Liver (tissue), 9 donors: ENCODE measurements around the gene PROX1. TPM values are rescaled to one million over a fixed set of nuclear protein-coding genes. Genes with fewer than 3 reads are reported as not detected.

Experiments
- DNase-seq: peaks from one replicate; pipeline ENCODE4 v3.0.0-alpha.2; 2017; ENCODE audit warnings: low spot score
- H3K27ac ChIP-seq, 2 donors: one replicate each; pipeline ENCODE4 v1.7.0; 2013; ENCODE audit warnings: inconsistent platforms in 2 of 2, low read length in 2 of 2, control low read depth in 1 of 2, low read depth in 1 of 2, mild to moderate bottlenecking in 1 of 2
- H3K27me3 ChIP-seq, 4 donors: one replicate each; pipeline versions ENCODE4 v1.6.1 to v1.7.0; 2013; ENCODE audit warnings: low read length in 3 of 4, inconsistent platforms in 1 of 4, mild to moderate bottlenecking in 1 of 4, moderate library complexity in 1 of 4; ENCODE audit not compliant: control insufficient read depth in 4 of 4, insufficient read depth in 4 of 4
- H3K36me3 ChIP-seq, 4 donors: one replicate each; pipeline versions ENCODE4 v1.6.1 to v1.7.0; 2013; ENCODE audit warnings: low read length in 3 of 4, mild to moderate bottlenecking in 3 of 4, low read depth in 1 of 4, moderate library complexity in 1 of 4; ENCODE audit not compliant: control insufficient read depth in 4 of 4, insufficient read depth in 3 of 4
- H3K4me1 ChIP-seq, 4 donors: one replicate each; pipeline versions ENCODE4 v1.6.1 to v1.7.0; 2013; ENCODE audit warnings: low read length in 3 of 4, mild to moderate bottlenecking in 3 of 4, moderate library complexity in 1 of 4; ENCODE audit not compliant: control insufficient read depth in 4 of 4, insufficient read depth in 4 of 4
- H3K4me3 ChIP-seq, 3 donors: one replicate each; pipeline versions ENCODE4 v1.6.1 to v1.7.0; 2013; ENCODE audit warnings: low read length in 3 of 3, control low read depth in 1 of 3, low read depth in 1 of 3, mild to moderate bottlenecking in 1 of 3
- H3K9ac ChIP-seq, 2 donors: one replicate each; pipeline ENCODE4 v1.7.0; 2013; ENCODE audit warnings: low read length in 2 of 2, mild to moderate bottlenecking in 2 of 2, moderate library complexity in 2 of 2, control low read depth in 1 of 2, low read depth in 1 of 2
- H3K9me3 ChIP-seq, 4 donors: one replicate each; pipeline versions ENCODE4 v1.6.1 to v1.7.0; 2013; ENCODE audit warnings: low read length in 3 of 4; ENCODE audit not compliant: control insufficient read depth in 4 of 4
- CTCF ChIP-seq: fragments of 150-350 bp; IDR thresholded peaks from 2 replicates; pipeline ENCODE4 v1.5.1; 2017; ENCODE audit warnings: improper control_type of control experiment, low read depth, low read length; ENCODE audit not compliant: missing input control
- EGR1 ChIP-seq, 2 donors: IDR thresholded peaks; 2 replicates each; pipeline ENCODE4 v1.6.1; 2016 to 2018; ENCODE audit warnings: antibody characterized with exemption in 2 of 2, low read depth in 2 of 2
- FOXA1 ChIP-seq: IDR thresholded peaks from 2 replicates; pipeline ENCODE4 v1.6.1; 2016; ENCODE audit warnings: antibody characterized with exemption
- FOXA2 ChIP-seq: IDR thresholded peaks from 2 replicates; pipeline ENCODE4 v1.6.1; 2016; ENCODE audit warnings: antibody characterized with exemption
- GABPA ChIP-seq, 2 donors: IDR thresholded peaks in 1 of 2; conservative IDR thresholded peaks in 1 of 2; 2 replicates each; pipeline ENCODE4 v1.6.1; 2016; ENCODE audit warnings: antibody characterized with exemption in 2 of 2, mild to moderate bottlenecking in 1 of 2, moderate library complexity in 1 of 2
- HNF4A ChIP-seq, 2 donors: conservative IDR thresholded peaks; 2 replicates each; pipeline ENCODE4 v1.6.1; 2016; ENCODE audit warnings: antibody characterized with exemption in 2 of 2, mild to moderate bottlenecking in 2 of 2
- HNF4G ChIP-seq: IDR thresholded peaks from 2 replicates; pipeline ENCODE4 v1.6.1; 2016; ENCODE audit warnings: antibody characterized with exemption
- JUND ChIP-seq, 2 donors: IDR thresholded peaks; 2 replicates each; pipeline ENCODE4 v1.6.1; 2016; ENCODE audit warnings: antibody characterized with exemption in 2 of 2
- MAX ChIP-seq: IDR thresholded peaks from 2 replicates; pipeline ENCODE4 v1.6.1; 2016; ENCODE audit warnings: antibody characterized with exemption
- NR2F2 ChIP-seq: IDR thresholded peaks from 2 replicates; pipeline ENCODE4 v1.6.1; 2016; ENCODE audit warnings: antibody characterized with exemption
- RAD21 ChIP-seq, 2 donors: IDR thresholded peaks; 2 replicates each; pipeline ENCODE4 v1.6.1; 2016; ENCODE audit warnings: antibody characterized with exemption in 2 of 2, mild to moderate bottlenecking in 2 of 2
- RXRA ChIP-seq, 2 donors: IDR thresholded peaks; 2 replicates each; pipeline ENCODE4 v1.6.1; 2017 to 2018; ENCODE audit warnings: antibody characterized with exemption in 2 of 2, mild to moderate bottlenecking in 1 of 2
- SP1 ChIP-seq: IDR thresholded peaks from 2 replicates; pipeline ENCODE4 v1.6.1; 2018; ENCODE audit warnings: antibody characterized with exemption, mild to moderate bottlenecking
- TAF1 ChIP-seq: conservative IDR thresholded peaks from 2 replicates; pipeline ENCODE4 v1.6.1; 2016; ENCODE audit warnings: antibody characterized with exemption, mild to moderate bottlenecking
- YY1 ChIP-seq: IDR thresholded peaks from 2 replicates; pipeline ENCODE4 v1.6.1; 2016; ENCODE audit warnings: antibody characterized with exemption, mild to moderate bottlenecking
- WGBS: extraction: QIAGEN DNeasy Blood & Tissue Kit; methylation state at CpG from one replicate; pipeline ENCODE4 v1.1.7; 2013; 5-methylcytosine and 5-hydroxymethylcytosine counted together
- polyA plus RNA-seq, 2 donors: library from polyadenylated mRNA; stranded (reverse) in 1 of 2; unstranded in 1 of 2; fragments of 200-250 nt in 1 of 2; fragments of >200 nt in 1 of 2; fragmentation: Nextera tagmentation in 1 of 2; extraction: Ambion mirVana in 1 of 2; gene quantifications; one replicate each; pipeline versions ENCODE4 v1.2.1 to v1.2.3, GENCODE V29; 2013 to 2015
- total RNA-seq, 2 donors: library from RNA; depleted of rRNA; stranded (reverse); fragments of >200 nt; gene quantifications; one replicate each; pipeline ENCODE4 v1.2.3, GENCODE V29; 2014
- TF ChIP-seq, protein P1 (sequence below): IDR thresholded peaks from 2 replicates; pipeline ENCODE4 v1.6.1; 2016; ENCODE audit warnings: antibody characterized with exemption
- TF ChIP-seq, protein P2 (sequence below): IDR thresholded peaks from 2 replicates; pipeline ENCODE4 v1.6.1; 2016; ENCODE audit warnings: antibody characterized with exemption
- donor health status: healthy.
- donor health status: healthy.
- donor health status: healthy.
- donor health status: healthy.
- donor health status: healthy.

The PROX1 gene
- total and polyA plus RNA-seq, 4 donors, result 18.3 to 101 (median 31.3) TPM

GRCh38 chr1:214009423-214010196 lies 21.8 kb downstream of the PROX1 start:
- Histone ChIP-seq H3K36me3 (peaks cover 2 to 66% (median 57%) of the 10 kb centered on the region in 4 donors), H3K27ac (no peak overlapping the region), H3K9me3 (no peaks in the 10 kb centered on the region), H3K4me3 (no peak overlapping the region), H3K27me3 (no peaks in the 10 kb centered on the region), H3K9ac (no peak overlapping the region), H3K4me1 (peaks cover under 1 to 20% (median 12%) of the 10 kb centered on the region in 4 donors)
- 84% methylated on average over 14 of the region's 14 CpGs for WGBS
- TF ChIP-seq, protein P1, sequence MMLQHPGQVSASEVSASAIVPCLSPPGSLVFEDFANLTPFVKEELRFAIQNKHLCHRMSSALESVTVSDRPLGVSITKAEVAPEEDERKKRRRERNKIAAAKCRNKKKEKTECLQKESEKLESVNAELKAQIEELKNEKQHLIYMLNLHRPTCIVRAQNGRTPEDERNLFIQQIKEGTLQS, result no peak
- TF ChIP-seq FOXA2, result no peak
- no peak for TF ChIP-seq RXRA (IDR thresholded peaks at IDR 0.05)
- no peak for TF ChIP-seq NR2F2
- TF ChIP-seq GABPA (IDR thresholded peaks at IDR 0.05 in 1 of 2, conservative IDR thresholded peaks at IDR 0.05 in 1 of 2), result no peak
- no peak for DNase-seq

- Histone ChIP-seq H3K4me1 (peaks cover 2 to 25% (median 12%) of the 10 kb centered on the region in 4 donors), H3K27ac (no peak overlapping the region), H3K4me3 (no peak overlapping the region), H3K27me3 (no peaks in the 10 kb centered on the region), H3K36me3 (peaks cover 2 to 66% (median 59%) of the 10 kb centered on the region in 4 donors), H3K9ac (no peak overlapping the region), H3K9me3 (no peaks in the 10 kb centered on the region)
- DNase-seq, result no peak
- 95% methylated on average over 1 of the region's 1 CpG for whole genome bisulfite sequencing
- TF ChIP-seq HNF4G, result no peak
- no peak for TF ChIP-seq FOXA2
- no peak for TF ChIP-seq GABPA (IDR thresholded peaks at IDR 0.05 in 1 of 2, conservative IDR thresholded peaks at IDR 0.05 in 1 of 2)
- no peak for TF ChIP-seq FOXA1
- TF ChIP-seq EGR1 (IDR thresholded peaks at IDR 0.05; ENCODE audit: low read depth in 2 of 2), result no peak
- TF ChIP-seq RXRA (IDR thresholded peaks at IDR 0.05), result no peak
- no peak for TF ChIP-seq YY1
- no peak for TF ChIP-seq RAD21 (IDR thresholded peaks at IDR 0.05)
- no peak for TF ChIP-seq CTCF
- no peak for TF ChIP-seq JUND (IDR thresholded peaks at IDR 0.05)
- no peak for TF ChIP-seq TAF1
- no peak for TF ChIP-seq HNF4A (conservative IDR thresholded peaks at IDR 0.05)
- TF ChIP-seq, protein P1, result no peak
- no peak for TF ChIP-seq MAX
- TF ChIP-seq SP1, result no peak
- TF ChIP-seq, protein P2, sequence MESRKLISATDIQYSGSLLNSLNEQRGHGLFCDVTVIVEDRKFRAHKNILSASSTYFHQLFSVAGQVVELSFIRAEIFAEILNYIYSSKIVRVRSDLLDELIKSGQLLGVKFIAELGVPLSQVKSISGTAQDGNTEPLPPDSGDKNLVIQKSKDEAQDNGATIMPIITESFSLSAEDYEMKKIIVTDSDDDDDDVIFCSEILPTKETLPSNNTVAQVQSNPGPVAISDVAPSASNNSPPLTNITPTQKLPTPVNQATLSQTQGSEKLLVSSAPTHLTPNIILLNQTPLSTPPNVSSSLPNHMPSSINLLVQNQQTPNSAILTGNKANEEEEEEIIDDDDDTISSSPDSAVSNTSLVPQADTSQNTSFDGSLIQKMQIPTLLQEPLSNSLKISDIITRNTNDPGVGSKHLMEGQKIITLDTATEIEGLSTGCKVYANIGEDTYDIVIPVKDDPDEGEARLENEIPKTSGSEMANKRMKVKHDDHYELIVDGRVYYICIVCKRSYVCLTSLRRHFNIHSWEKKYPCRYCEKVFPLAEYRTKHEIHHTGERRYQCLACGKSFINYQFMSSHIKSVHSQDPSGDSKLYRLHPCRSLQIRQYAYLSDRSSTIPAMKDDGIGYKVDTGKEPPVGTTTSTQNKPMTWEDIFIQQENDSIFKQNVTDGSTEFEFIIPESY, result no peak
Measured at GRCh38 chr1:214010197-214010573, 22.4 kb downstream of the PROX1 start.
